ENCODE measurements around the gene CALN1. TPM values are rescaled to one million over a fixed set of nuclear protein-coding genes. Genes with fewer than 3 reads are reported as not detected.
"Not testable (repeated sequence)": the region's sequence is repeated elsewhere in the genome, so short reads cannot be mapped to it uniquely, and the experiment has no call there.

The CALN1 gene
- total RNA-seq, 1 donor from 2014 or later, result not detected

- no peak overlapping the region for H3K9ac ChIP-seq (ENCODE audit: low read length)
- FAIRE-seq, result no peak
- H2AFZ ChIP-seq (ENCODE audit: low read depth, low read length), result no peak overlapping the region
- H3K79me2 ChIP-seq (ENCODE audit: insufficient read depth, low read length), result no peaks in the 10 kb centered on the region
- peaks cover 32% of the 10 kb centered on the region for H3K27me3 Mint-ChIP-seq (ENCODE audit: low read depth, unreplicated experiment)
- no peaks in the 10 kb centered on the region for H3K27me3 ChIP-seq (ENCODE audit: insufficient read depth, low read length)
- no peaks in the 10 kb centered on the region for H4K20me1 ChIP-seq (ENCODE audit: insufficient read depth, low read length)
- DNase-seq (ENCODE audit: low read depth), result no peak
- no peak overlapping the region for H3K4me2 ChIP-seq (ENCODE audit: low read length)
- H3K9me3 Mint-ChIP-seq (ENCODE audit: unreplicated experiment), result peaks cover 4% of the 10 kb centered on the region
- no peak overlapping the region for H3K27ac ChIP-seq (ENCODE audit: low read depth, low read length)
- TF ChIP-seq EZH2 (IDR thresholded peaks at IDR 0.05; ENCODE audit: insufficient read depth, low read length), result no peak
- no peak for TF ChIP-seq CTCF (IDR thresholded peaks at IDR 0.05; ENCODE audit: insufficient read depth, low read depth, low read length)
- H3K36me3 ChIP-seq (ENCODE audit: insufficient read depth, low read length), result no peaks in the 10 kb centered on the region
- no peaks in the 10 kb centered on the region for H3K4me1 ChIP-seq (ENCODE audit: insufficient read depth, low read length)
- no peak overlapping the region for H3K27ac Mint-ChIP-seq (ENCODE audit: unreplicated experiment)
- no peaks in the 10 kb centered on the region for H3K4me1 Mint-ChIP-seq (ENCODE audit: low read depth, unreplicated experiment)
- no peak overlapping the region for H3K4me3 Mint-ChIP-seq (ENCODE audit: unreplicated experiment)
- H3K36me3 Mint-ChIP-seq (ENCODE audit: low read depth, unreplicated experiment), result no peaks in the 10 kb centered on the region
- H3K9me3 ChIP-seq (ENCODE audit: insufficient read depth, low read depth, low read length), result no peaks in the 10 kb centered on the region
- no peak overlapping the region for H3K4me3 ChIP-seq (ENCODE audit: insufficient read depth, low read depth, low read length)
Measured at GRCh38 chr7:72343991-72344390, 68.1 kb downstream of the CALN1 start.

DNA sequence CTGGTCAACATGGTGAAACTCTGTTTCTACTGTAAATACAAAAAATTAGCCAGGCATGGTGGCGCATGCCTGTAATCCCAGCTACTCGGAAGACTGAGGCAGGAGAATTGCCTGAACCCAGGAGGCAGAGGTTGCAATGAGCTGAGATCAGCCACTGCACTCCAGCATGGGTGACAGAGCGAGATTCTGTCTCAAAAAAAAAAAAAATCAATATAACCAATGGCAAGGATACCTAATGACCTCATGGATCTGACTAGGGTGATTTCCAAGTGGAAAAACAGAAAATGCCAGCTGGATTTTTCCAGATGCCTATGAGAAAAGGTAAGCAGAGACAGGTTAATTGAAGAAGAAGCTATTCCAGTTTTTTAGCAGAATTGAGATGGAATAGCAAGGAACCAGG lies 68.8 kb downstream of the CALN1 start:
- not testable (repeated sequence) for H3K4me3 ChIP-seq (ENCODE audit: insufficient read depth, low read depth, low read length); H3K4me3 Mint-ChIP-seq (ENCODE audit: unreplicated experiment); H3K4me1 Mint-ChIP-seq (ENCODE audit: low read depth, unreplicated experiment); H3K79me2 ChIP-seq (ENCODE audit: insufficient read depth, low read length); FAIRE-seq; H3K36me3 Mint-ChIP-seq (ENCODE audit: low read depth, unreplicated experiment); H3K9me3 ChIP-seq (ENCODE audit: insufficient read depth, low read depth, low read length); H3K27ac Mint-ChIP-seq (ENCODE audit: unreplicated experiment); H2AFZ ChIP-seq (ENCODE audit: low read depth, low read length); H3K9me3 Mint-ChIP-seq (ENCODE audit: unreplicated experiment); H3K4me1 ChIP-seq (ENCODE audit: insufficient read depth, low read length); H3K36me3 ChIP-seq (ENCODE audit: insufficient read depth, low read length); H3K4me2 ChIP-seq (ENCODE audit: low read length); DNase-seq (ENCODE audit: low read depth); H4K20me1 ChIP-seq (ENCODE audit: insufficient read depth, low read length); H3K27ac ChIP-seq (ENCODE audit: low read depth, low read length); H3K27me3 ChIP-seq (ENCODE audit: insufficient read depth, low read length); H3K9ac ChIP-seq (ENCODE audit: low read length)
- H3K27me3 Mint-ChIP-seq (ENCODE audit: low read depth, unreplicated experiment), result peaks cover 37% of the 10 kb centered on the region

DNA sequence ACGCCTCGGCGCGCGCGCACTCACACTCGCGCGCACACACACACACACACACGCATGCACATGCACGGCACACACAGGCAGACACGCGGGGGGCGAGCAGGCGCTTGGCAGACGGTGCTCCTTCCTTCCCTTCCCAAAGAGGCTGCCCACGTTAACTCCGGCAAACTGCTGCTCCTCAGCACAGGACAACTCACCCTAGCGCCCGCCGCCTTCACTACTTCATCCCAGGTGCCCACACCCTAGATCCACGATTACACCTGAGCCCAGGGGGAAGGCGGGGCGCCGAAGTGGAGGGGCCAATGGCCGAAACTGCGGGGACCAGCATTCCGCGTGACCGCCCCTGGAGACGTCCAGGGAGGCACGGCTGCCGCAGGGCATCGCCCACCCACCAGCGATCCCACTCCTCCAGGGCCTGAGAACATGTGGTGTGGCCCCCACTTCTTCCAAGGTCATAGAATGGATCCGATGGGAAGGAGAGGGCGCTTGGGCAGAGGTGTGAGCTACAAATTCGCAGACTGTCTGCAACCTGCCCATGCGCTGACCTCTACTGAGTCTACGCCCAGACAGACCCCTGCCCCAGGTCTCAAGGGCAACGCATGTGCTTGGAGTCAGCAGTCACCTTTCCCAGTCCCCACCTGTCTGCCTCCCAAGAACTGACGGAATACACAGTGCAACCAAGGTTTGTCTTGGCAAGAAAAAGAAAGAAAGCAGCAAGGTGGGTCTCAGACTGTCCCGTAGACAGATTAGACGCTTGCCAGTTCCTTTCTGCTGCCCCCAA lies 74.6 kb downstream of the CALN1 start:
- Histone ChIP-seq H3K4me2 (ENCODE audit: low read length) (no peak overlapping the region), H3K27ac (ENCODE audit: low read depth, low read length) (no peak overlapping the region), H3K27me3 (ENCODE audit: insufficient read depth, low read length) (peaks cover 9% of the 10 kb centered on the region), H3K79me2 (ENCODE audit: insufficient read depth, low read length) (no peaks in the 10 kb centered on the region), H3K9ac (ENCODE audit: low read length) (no peak overlapping the region), H3K9me3 (ENCODE audit: insufficient read depth, low read depth, low read length) (no peaks in the 10 kb centered on the region), H4K20me1 (ENCODE audit: insufficient read depth, low read length) (no peaks in the 10 kb centered on the region), H3K4me1 (ENCODE audit: insufficient read depth, low read length) (no peaks in the 10 kb centered on the region), H3K36me3 (ENCODE audit: insufficient read depth, low read length) (no peaks in the 10 kb centered on the region), H3K4me3 (ENCODE audit: insufficient read depth, low read depth, low read length) (no peak overlapping the region), H2AFZ (ENCODE audit: low read depth, low read length) (no peak overlapping the region)
- FAIRE-seq (no peak), DNase-seq (ENCODE audit: low read depth) (no peak)
- Mint-ChIP-seq H3K27me3 (ENCODE audit: low read depth, unreplicated experiment) (peaks cover 69% of the 10 kb centered on the region), H3K4me3 (ENCODE audit: unreplicated experiment) (peak overlapping the region; percentile 75), H3K4me1 (ENCODE audit: low read depth, unreplicated experiment) (no peaks in the 10 kb centered on the region), H3K9me3 (ENCODE audit: unreplicated experiment) (peaks cover 5% of the 10 kb centered on the region), H3K27ac (ENCODE audit: unreplicated experiment) (no peak overlapping the region), H3K36me3 (ENCODE audit: low read depth, unreplicated experiment) (no peaks in the 10 kb centered on the region)
- no peak for TF ChIP-seq CTCF (IDR thresholded peaks at IDR 0.05; ENCODE audit: insufficient read depth, low read depth, low read length)
- TF ChIP-seq EZH2 (IDR thresholded peaks at IDR 0.05; ENCODE audit: insufficient read depth, low read length), result no peak

Measured in astrocyte (in vitro differentiated cells and primary cell).